GM23338 (cell line): ENCODE data around the gene TNS3. TPM values are rescaled to one million over a fixed set of nuclear protein-coding genes. Genes with fewer than 3 reads are reported as not detected.

ENCODE experiments used
- ATAC-seq: fragments of 200-7000 bp; cut with Tn5 transposase; 3 replicates; pipeline ENCODE4 v1.9.1; 2020
- DNase-seq: peaks from one replicate; pipeline ENCODE4 v3.0.0-alpha.2; 2015; ENCODE audit warnings: low spot score
- H2AFZ ChIP-seq: fragments of 200-600 bp; sonication (generic); 2 replicates; pipeline ENCODE4 v1.8.0; 2016; ENCODE audit warnings: antibody characterized with exemption, mild to moderate bottlenecking, moderate library complexity
- H3F3A ChIP-seq: fragments of 200-600 bp; sonication (generic); replicated peaks from 2 replicates; pipeline ENCODE4 v1.8.0; 2017; ENCODE audit warnings: antibody characterized with exemption, mixed run types, low read depth
- H3K27ac ChIP-seq: fragments of 200-600 bp; sonication (generic); 2 replicates; pipeline ENCODE4 v1.6.1; 2016; ENCODE audit warnings: low read depth
- H3K27me3 ChIP-seq: fragments of 200-600 bp; sonication (generic); 2 replicates; pipeline ENCODE4 v1.8.0; 2016; ENCODE audit warnings: mild to moderate bottlenecking, mixed run types, moderate library complexity; ENCODE audit not compliant: insufficient read depth
- H3K36me3 ChIP-seq: fragments of 200-600 bp; sonication (generic); 2 replicates; pipeline ENCODE4 v1.8.0; 2016; ENCODE audit warnings: mild to moderate bottlenecking; ENCODE audit not compliant: insufficient read depth
- H3K4me1 ChIP-seq: fragments of 200-600 bp; sonication (generic); 2 replicates; pipeline ENCODE4 v1.8.0; 2016; ENCODE audit warnings: mild to moderate bottlenecking, moderate library complexity; ENCODE audit not compliant: insufficient read depth
- H3K4me2 ChIP-seq: fragments of 200-600 bp; sonication (generic); 2 replicates; pipeline ENCODE4 v1.7.1; 2017; ENCODE audit warnings: mixed run types
- H3K4me3 ChIP-seq: fragments of 200-600 bp; sonication (generic); 2 replicates; pipeline ENCODE4 v1.6.1; 2016; ENCODE audit warnings: mixed run types
- H3K79me2 ChIP-seq: fragments of 200-600 bp; sonication (generic); replicated peaks from 2 replicates; pipeline ENCODE4 v1.8.0; 2017; ENCODE audit warnings: mild to moderate bottlenecking; ENCODE audit not compliant: insufficient read depth
- H3K9me2 ChIP-seq: fragments of 200-600 bp; sonication (generic); 2 replicates; pipeline ENCODE4 v1.8.0; 2017; ENCODE audit not compliant: insufficient read depth
- H4K20me1 ChIP-seq: fragments of 200-600 bp; sonication (generic); replicated peaks from 2 replicates; pipeline ENCODE4 v1.8.0; 2017; ENCODE audit warnings: mild to moderate bottlenecking; ENCODE audit not compliant: insufficient read depth
- H3K27ac Mint-ChIP-seq: 2 replicates; pipeline ENCODE4 v1.8.0; 2020; ENCODE audit warnings: inconsistent platforms, mild to moderate bottlenecking, moderate library complexity, mixed read lengths
- H3K27me3 Mint-ChIP-seq: 3 replicates; pipeline ENCODE4 v1.8.0; 2022; ENCODE audit warnings: low read depth, mild to moderate bottlenecking, moderate library complexity, mixed read lengths, inconsistent platforms; ENCODE audit not compliant: insufficient read depth, poor library complexity
- H3K36me3 Mint-ChIP-seq: 3 replicates; pipeline ENCODE4 v1.8.0; 2021; ENCODE audit warnings: low read depth, mild to moderate bottlenecking, inconsistent platforms, moderate library complexity, mixed read lengths
- H3K4me1 Mint-ChIP-seq: 3 replicates; pipeline ENCODE4 v1.8.0; 2020; ENCODE audit warnings: mild to moderate bottlenecking, inconsistent platforms, mixed read lengths
- H3K4me3 Mint-ChIP-seq: 3 replicates; pipeline ENCODE4 v1.8.0; 2021; ENCODE audit warnings: moderate library complexity, mild to moderate bottlenecking, inconsistent platforms, mixed read lengths
- H3K9me3 Mint-ChIP-seq: 3 replicates; pipeline ENCODE4 v1.8.0; 2020; ENCODE audit warnings: moderate library complexity, mild to moderate bottlenecking, inconsistent platforms, mixed read lengths
- CREB1 ChIP-seq: fragments of 250-450 bp; sonication (Bioruptor Pico); IDR thresholded peaks from 2 replicates; pipeline ENCODE4 v1.5.0; 2020; ENCODE audit warnings: low read depth, mild to moderate bottlenecking, moderate library complexity
- CTCF ChIP-seq, 2 experiments: fragments of 200-600 bp in 1 of 2; sonication (generic) in 1 of 2; conservative IDR thresholded peaks; 2 replicates each; pipeline versions ENCODE4 v1.5.1 to v1.6.1; 2016 to 2017; ENCODE audit warnings: antibody characterized with exemption in 2 of 2, low read depth in 2 of 2, mild to moderate bottlenecking in 2 of 2, moderate library complexity in 1 of 2
- ETS1 ChIP-seq: IDR thresholded peaks from 2 replicates; pipeline ENCODE4 v1.6.1; 2016; ENCODE audit warnings: antibody characterized with exemption
- EZH2phosphoT487 ChIP-seq: fragments of 200-600 bp; sonication (generic); IDR thresholded peaks from one replicate; pipeline ENCODE4 v1.8.1; 2018; ENCODE audit warnings: antibody characterized with exemption; ENCODE audit not compliant: unreplicated experiment
- JUNB ChIP-seq: IDR thresholded peaks from one replicate; pipeline ENCODE4 v1.6.1; 2016; ENCODE audit warnings: antibody characterized with exemption; ENCODE audit not compliant: unreplicated experiment
- NANOG ChIP-seq: IDR thresholded peaks from 2 replicates; pipeline ENCODE4 v1.6.1; 2016; ENCODE audit warnings: antibody characterized with exemption, borderline replicate concordance
- POLR2AphosphoS5 ChIP-seq: IDR thresholded peaks from 2 replicates; pipeline ENCODE4 v1.6.1; 2016; ENCODE audit warnings: antibody characterized with exemption, low read depth
- REST ChIP-seq: IDR thresholded peaks from one replicate; pipeline ENCODE4 v1.6.1; 2018; ENCODE audit warnings: antibody characterized with exemption; ENCODE audit not compliant: unreplicated experiment
- STAT1 ChIP-seq: IDR thresholded peaks from one replicate; pipeline ENCODE4 v1.6.1; 2016; ENCODE audit warnings: antibody characterized with exemption; ENCODE audit not compliant: unreplicated experiment
- ZNF114 ChIP-seq: fragments of 250-450 bp; sonication (Bioruptor Pico); IDR thresholded peaks from 2 replicates; pipeline ENCODE4 v1.5.0; 2020; ENCODE audit warnings: mild to moderate bottlenecking, moderate library complexity
- ZNF331 ChIP-seq: fragments of 250-450 bp; sonication (Bioruptor Pico); IDR thresholded peaks from 2 replicates; pipeline ENCODE4 v1.5.0; 2020; ENCODE audit warnings: low read depth, mild to moderate bottlenecking, moderate library complexity
- ZNF462 ChIP-seq: fragments of 250-450 bp; sonication (Bioruptor Pico); IDR thresholded peaks from 2 replicates; pipeline ENCODE4 v1.5.0; 2020; ENCODE audit warnings: mild to moderate bottlenecking, moderate library complexity
- polyA plus RNA-seq: library from polyadenylated mRNA; unstranded; fragments of >200 nt; fragmentation: Nextera tagmentation; extraction: Ambion mirVana; gene quantifications from 2 replicates; pipeline ENCODE4 v1.2.1, GENCODE V29; 2016
- total RNA-seq: library from RNA; depleted of rRNA; stranded (reverse); fragments of >200 nt; shearing (Covaris generic); gene quantifications from 2 replicates; pipeline ENCODE4 v1.2.3, GENCODE V29; 2014

The TNS3 gene
- total and polyA plus RNA-seq, 2 experiments from 2014 or later: 6.2 to 28.7 TPM

- Mint-ChIP-seq H3K4me1 (peaks cover 16% of the 10 kb centered on the region), H3K36me3 (no peaks in the 10 kb centered on the region), H3K27ac (no peak overlapping the region), H3K27me3 (peaks cover 8% of the 10 kb centered on the region), H3K4me3 (no peak overlapping the region), H3K9me3 (no peaks in the 10 kb centered on the region)
- Histone ChIP-seq H3K4me3 (no peak overlapping the region), H3K27me3 (no peaks in the 10 kb centered on the region), H4K20me1 (no peaks in the 10 kb centered on the region; the same call in 1 of the 2 replicates), H3K79me2 (0 out of 2 replicates have a peak, but pooled peaks cover 3% of the 10 kb centered on the region), H2AFZ (no peak overlapping the region), H3F3A (no peaks in the 10 kb centered on the region), H3K36me3 (no peaks in the 10 kb centered on the region), H3K9me2 (peaks cover 4% of the 10 kb centered on the region; the same call in 1 of the 2 replicates), H3K4me2 (no peak overlapping the region), H3K4me1 (no peaks in the 10 kb centered on the region), H3K27ac (no peak overlapping the region)
- TF ChIP-seq EZH2phosphoT487 (no peak), STAT1 (no peak), ETS1 (no peak), CTCF (conservative IDR thresholded peaks at IDR 0.05; ENCODE audit: low read depth in 2 of 2) (no peak), CREB1 (CRISPR knock-in tag) (no peak), ZNF114 (CRISPR knock-in tag) (no peak), ZNF462 (no peak), REST (no peak), NANOG (no peak), JUNB (no peak), POLR2AphosphoS5 (no peak), ZNF331 (no peak)
- ATAC-seq (no peak), DNase-seq (no peak)
These were observed 223.6 kb downstream of the TNS3 start for GRCh38 chr7:47358357-47358756.
